A549 (cell line): ENCODE data around the gene C5.

Experiments used
- CEBPB ChIP-seq, 2 experiments: fragments of >200 bp in 1 of 2; sonication (Bioruptor Twin) in 1 of 2; formaldehyde crosslinking in 1 of 2; IDR thresholded peaks; 2 replicates each; pipeline ENCODE4 v1.6.1; 2012 to 2016
- CTCF ChIP-seq: fragments of >200 bp; sonication (Bioruptor Twin); formaldehyde crosslinking; IDR thresholded peaks from 3 replicates; pipeline ENCODE4 v1.5.1; 2016
- JUN ChIP-seq, 2 experiments: fragments of >200 bp; sonication (Bioruptor Twin); formaldehyde crosslinking; IDR thresholded peaks; 2 replicates in 1 of 2; 3 replicates in 1 of 2; pipeline ENCODE4 v1.6.1; 2016 to 2017
- REST ChIP-seq: fragments of 200-600 bp; sonication (generic); IDR thresholded peaks from 2 replicates; pipeline ENCODE4 v1.6.1; 2016; ENCODE audit warnings: antibody characterized with exemption, mild to moderate bottlenecking, moderate library complexity
- RFX5 ChIP-seq: fragments of 450-650 bp; IDR thresholded peaks from 2 replicates; pipeline ENCODE4 v1.7.1; 2014; ENCODE audit warnings: antibody characterized with exemption, mild to moderate bottlenecking, moderate library complexity
- SMC3 ChIP-seq: fragments of >200 bp; sonication (Bioruptor Twin); formaldehyde crosslinking; IDR thresholded peaks from 3 replicates; pipeline ENCODE4 v1.6.1; 2018; ENCODE audit warnings: inconsistent platforms
- USF2 ChIP-seq: fragments of 450-650 bp; IDR thresholded peaks from 2 replicates; pipeline ENCODE4 v1.6.1; 2014; ENCODE audit warnings: antibody characterized with exemption
- ZFP36 ChIP-seq: fragments of 450-650 bp; IDR thresholded peaks from 2 replicates; pipeline ENCODE4 v1.6.1; 2014; ENCODE audit warnings: borderline replicate concordance; ENCODE audit not compliant: partially characterized antibody
- ZSCAN20 ChIP-seq: fragments of 250-450 bp; sonication (Bioruptor Pico); IDR thresholded peaks from 2 replicates; pipeline ENCODE4 v1.8.0; 2022; ENCODE audit warnings: mild to moderate bottlenecking, moderate library complexity

- TF ChIP-seq CEBPB (IDR thresholded peaks at IDR 0.05) (peak; percentile 66 to 86; a peak in 3 of 4 replicates), ZFP36 (no peak), JUN (IDR thresholded peaks at IDR 0.05) (no peak), CTCF (no peak), ZSCAN20 (CRISPR knock-in tag) (no peak), USF2 (no peak), RFX5 (no peak), REST (peak; percentile 32; the same call in 1 of the 2 replicates), SMC3 (no peak)
Observed at GRCh38 chr9:121050128-121050988, at the start of gene C5.
